DND-41 (cell line): ENCODE data around the gene AFAP1.

Experiments
- ATAC-seq: fragments of 200-7000 bp; cut with Tn5 transposase; 3 replicates; pipeline ENCODE4 v1.9.1; 2021; ENCODE audit warnings: low read depth; ENCODE audit not compliant: insufficient read depth
- DNase-seq: peaks from one replicate; pipeline ENCODE4 v3.0.0-alpha.2; 2020
- H2AFZ ChIP-seq: 2 replicates; pipeline ENCODE4 v1.6.0; 2012; ENCODE audit warnings: low read depth, low read length
- H3K27ac ChIP-seq: 2 replicates; pipeline ENCODE4 v1.5.1; 2012; ENCODE audit warnings: low read length, inconsistent platforms
- H3K27me3 ChIP-seq: fragments of 200-600 bp; sonication (generic); 2 replicates; pipeline ENCODE4 v1.6.0; 2012; ENCODE audit warnings: low read length, mild to moderate bottlenecking, inconsistent platforms; ENCODE audit not compliant: insufficient read depth, poor library complexity
- H3K36me3 ChIP-seq: 2 replicates; pipeline ENCODE4 v1.5.1; 2012; ENCODE audit warnings: low read length, inconsistent platforms; ENCODE audit not compliant: insufficient read depth
- H3K4me1 ChIP-seq: 2 replicates; pipeline ENCODE4 v1.5.1; 2012; ENCODE audit warnings: mild to moderate bottlenecking, low read length; ENCODE audit not compliant: insufficient read depth
- H3K4me2 ChIP-seq: 2 replicates; pipeline ENCODE4 v1.6.0; 2012; ENCODE audit warnings: mild to moderate bottlenecking, moderate library complexity, low read length, inconsistent platforms; ENCODE audit not compliant: insufficient read depth
- H3K4me3 ChIP-seq, 2 experiments: fragments of 200-600 bp in 1 of 2; shearing (Covaris generic) in 1 of 2; 2 replicates each; pipeline ENCODE4 v1.5.1; 2012 to 2016; ENCODE audit warnings: inconsistent platforms in 2 of 2, low read length in 2 of 2, mild to moderate bottlenecking in 2 of 2, low read depth in 1 of 2, moderate library complexity in 1 of 2
- H3K79me2 ChIP-seq: 2 replicates; pipeline ENCODE4 v1.6.0; 2012; ENCODE audit warnings: low read length, inconsistent platforms; ENCODE audit not compliant: insufficient read depth
- H3K9ac ChIP-seq: 2 replicates; pipeline ENCODE4 v1.6.0; 2012; ENCODE audit warnings: low read depth, mild to moderate bottlenecking, inconsistent platforms, low read length, moderate library complexity
- H3K9me3 ChIP-seq: 2 replicates; pipeline ENCODE4 v1.5.1; 2012; ENCODE audit warnings: low read length, moderate library complexity, mild to moderate bottlenecking, inconsistent platforms; ENCODE audit not compliant: insufficient read depth, severe bottlenecking
- H4K20me1 ChIP-seq: 2 replicates; pipeline ENCODE4 v1.6.0; 2012; ENCODE audit warnings: low read length; ENCODE audit not compliant: insufficient read depth
- EZH2 ChIP-seq: IDR thresholded peaks from 3 replicates; pipeline ENCODE4 v1.6.1; 2012; ENCODE audit warnings: borderline replicate concordance, low read depth, mild to moderate bottlenecking, moderate library complexity, low read length, inconsistent platforms; ENCODE audit not compliant: severe bottlenecking
- TF ChIP-seq, protein P1 (sequence below): IDR thresholded peaks from 2 replicates; pipeline ENCODE4 v1.5.1; 2012; ENCODE audit warnings: borderline replicate concordance, low read length, moderate library complexity, mild to moderate bottlenecking; ENCODE audit not compliant: poor library complexity, severe bottlenecking; ENCODE audit errors: extremely low read depth

AFAP1 gene

GRCh38 chr4:7744142-7744804 is 195.4 kb downstream of the AFAP1 start:
- Histone ChIP-seq H3K4me2 (no peak overlapping the region), H3K9ac (no peak overlapping the region), H3K27ac (no peak overlapping the region)

GRCh38 chr4:7742807-7743280 is 196.8 kb downstream of the AFAP1 start:
- Histone ChIP-seq H3K9me3 (no peaks in the 10 kb centered on the region), H3K9ac (no peak overlapping the region), H3K4me1 (peaks cover 6% of the 10 kb centered on the region; the same call in 1 of the 2 replicates), H3K4me3 (no peak overlapping the region), H3K36me3 (no peaks in the 10 kb centered on the region), H4K20me1 (no peaks in the 10 kb centered on the region), H3K27ac (no peak overlapping the region), H2AFZ (no peak overlapping the region), H3K27me3 (no peaks in the 10 kb centered on the region), H3K4me2 (no peak overlapping the region), H3K79me2 (no peaks in the 10 kb centered on the region)
- no peak for DNase-seq
- no peak for ATAC-seq
- TF ChIP-seq, protein P1, sequence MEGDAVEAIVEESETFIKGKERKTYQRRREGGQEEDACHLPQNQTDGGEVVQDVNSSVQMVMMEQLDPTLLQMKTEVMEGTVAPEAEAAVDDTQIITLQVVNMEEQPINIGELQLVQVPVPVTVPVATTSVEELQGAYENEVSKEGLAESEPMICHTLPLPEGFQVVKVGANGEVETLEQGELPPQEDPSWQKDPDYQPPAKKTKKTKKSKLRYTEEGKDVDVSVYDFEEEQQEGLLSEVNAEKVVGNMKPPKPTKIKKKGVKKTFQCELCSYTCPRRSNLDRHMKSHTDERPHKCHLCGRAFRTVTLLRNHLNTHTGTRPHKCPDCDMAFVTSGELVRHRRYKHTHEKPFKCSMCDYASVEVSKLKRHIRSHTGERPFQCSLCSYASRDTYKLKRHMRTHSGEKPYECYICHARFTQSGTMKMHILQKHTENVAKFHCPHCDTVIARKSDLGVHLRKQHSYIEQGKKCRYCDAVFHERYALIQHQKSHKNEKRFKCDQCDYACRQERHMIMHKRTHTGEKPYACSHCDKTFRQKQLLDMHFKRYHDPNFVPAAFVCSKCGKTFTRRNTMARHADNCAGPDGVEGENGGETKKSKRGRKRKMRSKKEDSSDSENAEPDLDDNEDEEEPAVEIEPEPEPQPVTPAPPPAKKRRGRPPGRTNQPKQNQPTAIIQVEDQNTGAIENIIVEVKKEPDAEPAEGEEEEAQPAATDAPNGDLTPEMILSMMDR = no peak
- TF ChIP-seq EZH2 = no peak

More at GRCh38 chr4:7744142-7744804, 195.4 kb downstream of the AFAP1 start:
- ATAC-seq = no peak
- Histone ChIP-seq H3K9me3 (no peaks in the 10 kb centered on the region), H2AFZ (no peak overlapping the region), H3K27me3 (no peaks in the 10 kb centered on the region), H3K4me3 (no peak overlapping the region), H3K79me2 (no peaks in the 10 kb centered on the region), H4K20me1 (no peaks in the 10 kb centered on the region), H3K36me3 (no peaks in the 10 kb centered on the region), H3K4me1 (no peaks in the 10 kb centered on the region)
- no peak for DNase-seq
- TF ChIP-seq, protein P1 = no peak
- no peak for TF ChIP-seq EZH2

- ATAC-seq (no peak), DNase-seq (no peak)
- H3K4me2 ChIP-seq = no peak overlapping the region
- no peak overlapping the region for H3K27ac ChIP-seq
- H3K36me3 ChIP-seq = no peaks in the 10 kb centered on the region
- peaks cover 6% of the 10 kb centered on the region; the same call in 1 of the 2 replicates for H3K4me1 ChIP-seq
- no peaks in the 10 kb centered on the region for H3K27me3 ChIP-seq
- no peak overlapping the region for H3K4me3 ChIP-seq
- no peak overlapping the region for H3K9ac ChIP-seq
- no peaks in the 10 kb centered on the region for H4K20me1 ChIP-seq
- no peaks in the 10 kb centered on the region for H3K9me3 ChIP-seq
- no peak overlapping the region for H2AFZ ChIP-seq
- TF ChIP-seq, protein P1 = no peak
- TF ChIP-seq EZH2 = no peak
- H3K79me2 ChIP-seq = no peaks in the 10 kb centered on the region
Observed at GRCh38 chr4:7741946-7742806, 197.5 kb downstream of the AFAP1 start.
